Stimulated activated CD8-positive, alpha-beta memory T cell treated with anti-CD3 and anti-CD28 coated beads, Interleukin-2, amount 100 ng/mL, for 48 hours (primary cell): ENCODE data around the gene FNDC3B.
"Not testable (repeated sequence)": the region's sequence is repeated elsewhere in the genome, so short reads cannot be mapped to it uniquely, and the experiment has no call there.

ENCODE experiments used
- DNase-seq, 2 donors: peaks; one replicate each; pipeline ENCODE4 v3.0.0-alpha.2; 2020; ENCODE audit warnings: low read depth in 2 of 2

Gene FNDC3B

GRCh38 chr3:172039436-172040077 lies at the start of gene FNDC3B:
FNDC3B (plus strand) TSS chr3:172039578; CDS start chr3:172112480, 72,902 bp downstream.
- DNase-seq: peak; percentile 71 to 88

- not testable (repeated sequence) for DNase-seq
These were observed 49.1 kb upstream of the FNDC3B start for GRCh38 chr3:171990239-171990638.

GRCh38 chr3:171991166-171991565 lies 48.2 kb upstream of the FNDC3B start:
- no peak for DNase-seq

GRCh38 chr3:171994646-171995428 lies 44.5 kb upstream of the FNDC3B start:
- no peak for DNase-seq

- no peak for DNase-seq
These were observed 43.9 kb upstream of the FNDC3B start for GRCh38 chr3:171995486-171995885.

GRCh38 chr3:171996178-171996817 lies 43.1 kb upstream of the FNDC3B start:
- no peak for DNase-seq

- not testable (repeated sequence) for DNase-seq
These were observed 40.6 kb upstream of the FNDC3B start for GRCh38 chr3:171998731-171999130.

GRCh38 chr3:172001616-172002015 lies 37.8 kb upstream of the FNDC3B start:
- DNase-seq: not testable (repeated sequence)

GRCh38 chr3:172002512-172003078 lies 36.8 kb upstream of the FNDC3B start:
- DNase-seq: no peak

GRCh38 chr3:172003146-172003545 lies 36.2 kb upstream of the FNDC3B start:
- DNase-seq: no peak

- no peak for DNase-seq
These were observed 32.4 kb upstream of the FNDC3B start for GRCh38 chr3:172007065-172007370.

GRCh38 chr3:172009803-172010202 lies 29.6 kb upstream of the FNDC3B start:
- no peak for DNase-seq

- DNase-seq: no peak
These were observed 26.6 kb upstream of the FNDC3B start for GRCh38 chr3:172012775-172013174.

GRCh38 chr3:172014145-172014544 lies 25.2 kb upstream of the FNDC3B start:
- DNase-seq: no peak

- DNase-seq: no peak
These were observed 21.0 kb upstream of the FNDC3B start for GRCh38 chr3:172018364-172018763.

- DNase-seq: no peak
These were observed 18.6 kb upstream of the FNDC3B start for GRCh38 chr3:172020763-172021162.

GRCh38 chr3:172021164-172021563 lies 18.2 kb upstream of the FNDC3B start:
- no peak for DNase-seq

- DNase-seq: no peak
These were observed 17.5 kb upstream of the FNDC3B start for GRCh38 chr3:172021859-172022258.

GRCh38 chr3:172023915-172024314 lies 15.5 kb upstream of the FNDC3B start:
- DNase-seq: no peak

GRCh38 chr3:172024679-172025078 lies 14.7 kb upstream of the FNDC3B start:
- no peak for DNase-seq

- DNase-seq: no peak
These were observed 9.8 kb upstream of the FNDC3B start for GRCh38 chr3:172029425-172030098.

GRCh38 chr3:172030181-172030580 lies 9.2 kb upstream of the FNDC3B start:
- DNase-seq: no peak
